Mesothelial cell of epicardium (in vitro differentiated cells): ENCODE results near the gene B4GALT7. TPM values are rescaled to one million over a fixed set of nuclear protein-coding genes. Genes with fewer than 3 reads are reported as not detected.
A peak's percentile ranks its signal among the peaks of the same experiment; 100 is the strongest.

Experiments used
- DNase-seq, 2 experiments: peaks; one replicate each; pipeline ENCODE4 v3.0.0; 2021; ENCODE audit warnings: low spot score in 2 of 2; ENCODE audit not compliant: unreplicated experiment in 2 of 2
- H3K27ac Mint-ChIP-seq: 2 replicates; pipeline ENCODE4 v1.8.0; 2021; ENCODE audit warnings: mixed read lengths
- H3K27me3 Mint-ChIP-seq: 2 replicates; pipeline ENCODE4 v1.8.0; 2021; ENCODE audit warnings: low read depth, mixed read lengths
- H3K36me3 Mint-ChIP-seq: 2 replicates; pipeline ENCODE4 v1.8.0; 2021; ENCODE audit warnings: mixed read lengths
- H3K4me1 Mint-ChIP-seq: 2 replicates; pipeline ENCODE4 v1.8.0; 2021; ENCODE audit warnings: mixed read lengths
- H3K4me3 Mint-ChIP-seq: 2 replicates; pipeline ENCODE4 v1.8.0; 2021; ENCODE audit warnings: mild to moderate bottlenecking, moderate library complexity, mixed read lengths
- H3K9me3 Mint-ChIP-seq: 2 replicates; pipeline ENCODE4 v1.8.0; 2021; ENCODE audit warnings: mixed read lengths
- total RNA-seq: library from RNA; stranded (reverse); gene quantifications from 3 replicates; pipeline ENCODE4 v1.2.1, GENCODE V29; 2021
- TF ChIP-seq, protein P1 (sequence below): fragments of 200-600 bp; sonication (generic); IDR thresholded peaks from one replicate; pipeline ENCODE4 v1.5.0; 2021; ENCODE audit warnings: antibody characterized with exemption; ENCODE audit not compliant: unreplicated experiment

Gene B4GALT7
- total RNA-seq, 1 donor from 2014 or later, result 37.4 TPM

DNA sequence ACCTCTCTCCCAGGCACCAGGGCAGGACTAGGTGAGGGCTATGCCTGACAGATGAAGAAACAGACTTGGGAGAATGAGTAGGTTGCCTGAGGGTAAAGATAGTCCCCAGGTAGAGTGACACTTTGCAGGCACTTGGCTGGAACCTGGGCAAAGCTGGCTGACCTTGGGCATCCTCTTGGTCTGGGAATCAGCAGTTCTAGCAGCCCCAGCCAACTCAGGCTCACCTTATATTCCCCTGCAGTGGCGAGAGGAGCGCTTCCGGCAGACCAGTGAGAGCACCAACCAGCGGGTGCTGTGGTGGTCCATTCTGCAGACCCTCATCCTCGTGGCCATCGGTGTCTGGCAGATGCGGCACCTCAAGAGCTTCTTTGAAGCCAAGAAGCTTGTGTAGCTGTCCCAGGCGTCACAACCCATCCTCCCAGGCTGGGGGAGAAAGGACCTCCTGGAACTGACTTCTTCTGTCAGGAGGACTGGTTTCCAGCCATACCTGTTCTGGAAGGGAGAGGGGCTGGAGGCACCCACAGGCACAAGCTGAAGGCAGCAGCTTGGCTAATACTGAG, 4.8 kb upstream of the B4GALT7 start:
- no peaks in the 10 kb centered on the region for H3K9me3 Mint-ChIP-seq

DNA sequence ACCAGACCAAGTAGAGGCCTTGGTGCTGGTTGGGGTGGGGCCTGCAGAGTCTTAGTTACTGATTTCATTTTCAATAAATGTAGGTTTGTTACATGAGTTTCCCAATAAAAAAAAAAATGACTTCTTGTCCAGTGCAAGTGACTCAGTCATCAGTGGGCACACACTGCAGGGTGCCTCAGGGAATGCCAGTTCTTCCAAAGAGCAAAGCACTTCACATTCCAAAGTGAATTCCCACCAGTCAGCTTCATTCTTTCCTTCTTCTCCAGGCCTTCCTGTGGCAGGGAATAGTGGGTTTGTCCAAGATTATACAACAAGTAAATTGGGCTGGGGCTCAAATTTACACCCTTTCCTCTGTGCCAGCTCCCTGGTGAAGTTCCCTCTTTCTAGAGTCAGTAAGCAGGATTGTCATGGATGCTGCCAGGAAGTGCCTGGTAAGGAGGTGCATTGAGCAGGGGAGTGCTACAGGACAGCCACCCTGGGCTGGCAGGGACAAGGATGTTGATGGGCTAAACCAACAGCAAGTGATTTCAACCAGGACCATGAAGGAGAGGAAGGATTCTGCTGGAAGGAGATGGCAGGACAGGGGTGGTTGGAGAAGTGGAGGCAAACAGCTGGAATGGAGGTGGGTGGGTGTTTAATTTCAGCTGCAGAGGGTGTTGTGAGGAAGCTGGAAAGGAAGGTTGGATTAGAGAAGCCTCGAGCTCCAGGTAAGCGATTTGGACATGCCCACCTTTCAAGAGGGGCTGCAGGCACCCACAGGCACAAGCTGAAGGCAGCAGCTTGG, 3.7 kb upstream of the B4GALT7 start:
- no peak for DNase-seq
- TF ChIP-seq, protein P1, sequence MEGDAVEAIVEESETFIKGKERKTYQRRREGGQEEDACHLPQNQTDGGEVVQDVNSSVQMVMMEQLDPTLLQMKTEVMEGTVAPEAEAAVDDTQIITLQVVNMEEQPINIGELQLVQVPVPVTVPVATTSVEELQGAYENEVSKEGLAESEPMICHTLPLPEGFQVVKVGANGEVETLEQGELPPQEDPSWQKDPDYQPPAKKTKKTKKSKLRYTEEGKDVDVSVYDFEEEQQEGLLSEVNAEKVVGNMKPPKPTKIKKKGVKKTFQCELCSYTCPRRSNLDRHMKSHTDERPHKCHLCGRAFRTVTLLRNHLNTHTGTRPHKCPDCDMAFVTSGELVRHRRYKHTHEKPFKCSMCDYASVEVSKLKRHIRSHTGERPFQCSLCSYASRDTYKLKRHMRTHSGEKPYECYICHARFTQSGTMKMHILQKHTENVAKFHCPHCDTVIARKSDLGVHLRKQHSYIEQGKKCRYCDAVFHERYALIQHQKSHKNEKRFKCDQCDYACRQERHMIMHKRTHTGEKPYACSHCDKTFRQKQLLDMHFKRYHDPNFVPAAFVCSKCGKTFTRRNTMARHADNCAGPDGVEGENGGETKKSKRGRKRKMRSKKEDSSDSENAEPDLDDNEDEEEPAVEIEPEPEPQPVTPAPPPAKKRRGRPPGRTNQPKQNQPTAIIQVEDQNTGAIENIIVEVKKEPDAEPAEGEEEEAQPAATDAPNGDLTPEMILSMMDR, result no peak
- no peaks in the 10 kb centered on the region for H3K27me3 Mint-ChIP-seq
- no peak overlapping the region for H3K27ac Mint-ChIP-seq
- H3K9me3 Mint-ChIP-seq, result no peaks in the 10 kb centered on the region
- H3K36me3 Mint-ChIP-seq, result peaks cover 21% of the 10 kb centered on the region
- H3K4me3 Mint-ChIP-seq, result no peak overlapping the region
- H3K4me1 Mint-ChIP-seq, result peaks cover 28% of the 10 kb centered on the region

More for the DNA sequence above, 4.8 kb upstream of the B4GALT7 start:
- Mint-ChIP-seq H3K36me3 (peaks cover 21% of the 10 kb centered on the region), H3K27ac (no peak overlapping the region), H3K4me1 (peaks cover 19% of the 10 kb centered on the region), H3K4me3 (no peak overlapping the region), H3K27me3 (peaks cover 10% of the 10 kb centered on the region)
- DNase-seq, result no peak
- TF ChIP-seq, protein P1, result no peak

DNA sequence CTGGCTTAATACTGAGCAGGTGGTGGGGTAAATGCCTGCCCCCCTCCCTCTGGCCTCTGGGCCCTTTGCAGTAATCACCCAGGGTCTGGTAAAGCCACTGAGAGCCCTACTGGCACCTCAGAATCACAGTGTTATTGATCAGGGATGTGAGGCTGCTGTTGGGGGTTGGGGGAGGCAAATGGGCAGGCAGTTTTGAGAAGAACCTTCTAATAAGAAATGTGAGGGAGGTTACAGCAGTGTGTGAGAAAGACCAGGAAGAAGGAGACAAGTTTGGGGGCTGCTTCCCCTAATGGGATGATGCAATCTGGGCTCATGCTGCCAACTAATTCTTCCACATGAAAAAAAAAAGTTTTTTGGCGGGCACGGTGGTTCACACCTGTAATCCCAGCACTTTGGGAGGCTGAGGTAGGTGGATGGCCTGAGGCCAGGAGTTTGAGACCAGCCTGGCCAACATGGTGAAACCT, 3.1 kb upstream of the B4GALT7 start:
- Mint-ChIP-seq H3K27me3 (no peaks in the 10 kb centered on the region), H3K4me3 (no peak overlapping the region), H3K27ac (no peak overlapping the region), H3K9me3 (no peaks in the 10 kb centered on the region), H3K36me3 (peaks cover 21% of the 10 kb centered on the region), H3K4me1 (peaks cover 32% of the 10 kb centered on the region)
- no peak for DNase-seq
- TF ChIP-seq, protein P1, result no peak

DNA sequence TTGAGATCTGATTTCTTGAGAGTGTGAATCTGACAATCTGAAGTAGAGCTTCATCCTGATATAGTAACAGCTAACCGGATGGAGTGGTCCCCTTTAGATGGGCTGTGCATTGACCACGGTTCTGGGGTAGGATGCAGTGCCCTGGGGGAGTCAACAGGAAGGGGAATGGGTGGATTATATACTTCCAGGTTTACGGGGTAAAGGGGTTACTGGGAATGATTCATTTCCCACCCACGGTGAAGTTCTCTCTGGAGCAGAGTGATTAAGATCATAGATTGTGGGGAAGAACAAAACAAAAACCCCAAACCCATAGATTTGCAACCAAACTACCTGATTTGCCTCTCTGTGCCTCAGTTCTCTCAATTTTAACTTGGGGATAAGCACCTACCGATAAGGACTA, 1.5 kb upstream of the B4GALT7 start:
- Mint-ChIP-seq H3K9me3 (no peaks in the 10 kb centered on the region), H3K27ac (no peak overlapping the region), H3K4me3 (peak overlapping the region; percentile 70), H3K4me1 (peaks cover 20% of the 10 kb centered on the region), H3K36me3 (peaks cover 21% of the 10 kb centered on the region), H3K27me3 (no peaks in the 10 kb centered on the region)
- no peak for DNase-seq
- TF ChIP-seq, protein P1, result no peak

DNA sequence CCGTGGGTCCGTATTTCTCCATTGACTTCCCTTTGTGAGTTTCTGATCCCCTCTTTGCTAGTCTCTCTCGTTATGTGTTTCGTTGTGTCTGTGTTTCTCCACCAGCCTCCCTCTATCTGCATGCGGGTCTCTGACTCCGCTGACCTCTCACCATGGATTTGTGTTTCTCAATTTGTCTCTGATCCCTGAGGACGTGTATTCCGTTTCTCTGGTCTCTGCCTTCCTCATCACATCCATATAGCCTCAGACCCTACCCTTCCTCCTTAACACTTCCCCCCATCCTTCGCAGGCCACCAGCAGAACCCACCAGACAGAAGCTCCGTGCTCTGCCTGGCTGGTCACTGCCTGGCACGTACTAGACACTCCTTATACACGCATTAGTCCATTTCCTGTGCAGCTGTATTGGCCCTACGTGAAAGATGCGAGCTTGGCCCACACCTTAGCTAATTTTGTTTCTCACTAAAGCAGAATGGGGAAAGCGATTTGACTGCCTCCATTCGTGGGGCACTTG, 631 bp downstream of the B4GALT7 start:
- H3K9me3 Mint-ChIP-seq, result no peaks in the 10 kb centered on the region
- no peak for DNase-seq
- H3K27ac Mint-ChIP-seq, result peak overlapping the region; percentile 96
- H3K27me3 Mint-ChIP-seq, result no peaks in the 10 kb centered on the region
- peaks cover 15% of the 10 kb centered on the region for H3K36me3 Mint-ChIP-seq
- peak overlapping the region; percentile 88 for H3K4me3 Mint-ChIP-seq
- TF ChIP-seq, protein P1, result no peak
- H3K4me1 Mint-ChIP-seq, result peaks cover 18% of the 10 kb centered on the region
